Measurements from ENCODE around the gene NPM1.

- TF ChIP-seq POLR2A (IDR thresholded peaks at IDR 0.05), result no peak
- TF ChIP-seq CTCF (IDR thresholded peaks at IDR 0.05), result no peak
These were observed 16.3 kb upstream of the NPM1 start for GRCh38 chr5:171371326-171371725.

Measured in lower leg skin (tissue), 3 donors.